Glutamatergic neuron (in vitro differentiated cells): ENCODE data around the gene RPS6KB2. TPM values are rescaled to one million over a fixed set of nuclear protein-coding genes. Genes with fewer than 3 reads are reported as not detected.
A peak's percentile ranks its signal among the peaks of the same experiment; 100 is the strongest.
"Not testable (repeated sequence)": the region's sequence is repeated elsewhere in the genome, so short reads cannot be mapped to it uniquely, and the experiment has no call there.

ENCODE experiments used
- DNase-seq: peaks from one replicate; pipeline ENCODE4 v3.0.0; 2022
- H3K27ac Mint-ChIP-seq: one replicate; pipeline ENCODE4 v1.8.0; 2020; ENCODE audit warnings: mild to moderate bottlenecking, mixed read lengths, inconsistent platforms; ENCODE audit not compliant: unreplicated experiment
- H3K27me3 Mint-ChIP-seq: one replicate; pipeline ENCODE4 v1.8.0; 2020; ENCODE audit warnings: mild to moderate bottlenecking, moderate library complexity, mixed read lengths, inconsistent platforms; ENCODE audit not compliant: unreplicated experiment
- H3K36me3 Mint-ChIP-seq: one replicate; pipeline ENCODE4 v1.8.0; 2020; ENCODE audit warnings: mild to moderate bottlenecking, mixed read lengths, inconsistent platforms; ENCODE audit not compliant: unreplicated experiment
- H3K4me1 Mint-ChIP-seq: one replicate; pipeline ENCODE4 v1.8.0; 2020; ENCODE audit warnings: mild to moderate bottlenecking, low read depth, mixed read lengths, inconsistent platforms; ENCODE audit not compliant: unreplicated experiment
- H3K4me3 Mint-ChIP-seq: one replicate; pipeline ENCODE4 v1.8.0; 2020; ENCODE audit warnings: mild to moderate bottlenecking, mixed read lengths, inconsistent platforms; ENCODE audit not compliant: unreplicated experiment
- H3K9me3 Mint-ChIP-seq: one replicate; pipeline ENCODE4 v1.8.0; 2020; ENCODE audit warnings: mild to moderate bottlenecking, moderate library complexity, mixed read lengths, inconsistent platforms; ENCODE audit not compliant: unreplicated experiment
- total RNA-seq: library from RNA; stranded (reverse); fragmentation: NEBNext Ultra II Directional; extraction: Animal tissue kit (Norgen Biotek cat#: 25700); gene quantifications from one replicate; pipeline ENCODE4 v1.2.1, GENCODE V29; 2021; ENCODE audit not compliant: unreplicated experiment
- TF ChIP-seq, protein P1 (sequence below): fragments of 200-600 bp; sonication (generic); IDR thresholded peaks from one replicate; pipeline ENCODE4 v1.5.0; 2021; ENCODE audit not compliant: partially characterized antibody, unreplicated experiment

The RPS6KB2 gene
- total RNA-seq, 1 donor from 2014 or later: 69.0 TPM

DNA sequence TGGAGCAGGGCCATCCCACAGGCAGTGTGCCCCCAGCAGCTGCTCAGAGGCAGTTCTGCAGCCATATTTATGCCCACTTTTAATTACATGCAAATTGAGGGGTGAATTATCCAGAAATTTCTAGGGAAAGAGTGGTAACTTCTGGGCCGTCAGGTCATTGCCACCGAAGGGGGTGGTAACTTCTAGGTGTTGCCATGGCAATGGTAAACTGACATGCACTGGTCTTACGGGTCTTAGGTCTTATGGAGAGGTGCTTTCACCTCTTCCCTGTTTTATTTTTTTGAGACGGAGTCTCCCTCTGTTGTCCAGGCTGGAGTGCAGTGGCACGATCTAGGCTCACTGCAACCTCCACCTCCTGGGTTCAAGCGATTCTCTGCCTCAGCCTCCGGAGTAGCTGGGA, 44.6 kb downstream of the RPS6KB2 start:
- no peak overlapping the region for H3K4me3 Mint-ChIP-seq
- peaks cover 7% of the 10 kb centered on the region for H3K27me3 Mint-ChIP-seq
- H3K9me3 Mint-ChIP-seq: peaks cover 12% of the 10 kb centered on the region
- no peak overlapping the region for H3K27ac Mint-ChIP-seq
- H3K4me1 Mint-ChIP-seq: peaks cover 4% of the 10 kb centered on the region
- TF ChIP-seq, protein P1, sequence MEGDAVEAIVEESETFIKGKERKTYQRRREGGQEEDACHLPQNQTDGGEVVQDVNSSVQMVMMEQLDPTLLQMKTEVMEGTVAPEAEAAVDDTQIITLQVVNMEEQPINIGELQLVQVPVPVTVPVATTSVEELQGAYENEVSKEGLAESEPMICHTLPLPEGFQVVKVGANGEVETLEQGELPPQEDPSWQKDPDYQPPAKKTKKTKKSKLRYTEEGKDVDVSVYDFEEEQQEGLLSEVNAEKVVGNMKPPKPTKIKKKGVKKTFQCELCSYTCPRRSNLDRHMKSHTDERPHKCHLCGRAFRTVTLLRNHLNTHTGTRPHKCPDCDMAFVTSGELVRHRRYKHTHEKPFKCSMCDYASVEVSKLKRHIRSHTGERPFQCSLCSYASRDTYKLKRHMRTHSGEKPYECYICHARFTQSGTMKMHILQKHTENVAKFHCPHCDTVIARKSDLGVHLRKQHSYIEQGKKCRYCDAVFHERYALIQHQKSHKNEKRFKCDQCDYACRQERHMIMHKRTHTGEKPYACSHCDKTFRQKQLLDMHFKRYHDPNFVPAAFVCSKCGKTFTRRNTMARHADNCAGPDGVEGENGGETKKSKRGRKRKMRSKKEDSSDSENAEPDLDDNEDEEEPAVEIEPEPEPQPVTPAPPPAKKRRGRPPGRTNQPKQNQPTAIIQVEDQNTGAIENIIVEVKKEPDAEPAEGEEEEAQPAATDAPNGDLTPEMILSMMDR: no peak
- DNase-seq: no peak
- no peaks in the 10 kb centered on the region for H3K36me3 Mint-ChIP-seq

DNA sequence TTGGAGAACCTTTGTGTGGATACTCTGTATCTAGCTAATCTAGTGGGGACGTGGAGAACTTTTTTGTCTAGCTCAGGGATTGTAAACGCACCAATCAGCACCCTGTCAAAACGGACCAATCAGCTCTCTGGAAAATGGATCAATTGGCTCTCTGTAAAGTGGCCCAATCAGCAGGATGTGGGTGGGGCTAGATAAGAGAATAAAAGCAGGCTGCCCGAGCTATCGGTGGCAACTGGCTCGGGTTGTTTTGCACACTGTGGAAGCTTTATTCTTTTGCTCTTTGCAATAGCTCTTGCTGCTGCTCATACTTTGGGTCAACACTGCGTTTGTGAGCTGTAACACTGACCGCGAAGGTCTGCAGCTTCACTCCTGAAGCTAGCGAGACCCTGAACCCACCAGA, 48.4 kb downstream of the RPS6KB2 start:
- H3K9me3 Mint-ChIP-seq, H3K27me3 Mint-ChIP-seq, H3K4me3 Mint-ChIP-seq, H3K36me3 Mint-ChIP-seq, H3K4me1 Mint-ChIP-seq, DNase-seq: not testable (repeated sequence)
- H3K27ac Mint-ChIP-seq: peak overlapping the region; percentile 90

DNA sequence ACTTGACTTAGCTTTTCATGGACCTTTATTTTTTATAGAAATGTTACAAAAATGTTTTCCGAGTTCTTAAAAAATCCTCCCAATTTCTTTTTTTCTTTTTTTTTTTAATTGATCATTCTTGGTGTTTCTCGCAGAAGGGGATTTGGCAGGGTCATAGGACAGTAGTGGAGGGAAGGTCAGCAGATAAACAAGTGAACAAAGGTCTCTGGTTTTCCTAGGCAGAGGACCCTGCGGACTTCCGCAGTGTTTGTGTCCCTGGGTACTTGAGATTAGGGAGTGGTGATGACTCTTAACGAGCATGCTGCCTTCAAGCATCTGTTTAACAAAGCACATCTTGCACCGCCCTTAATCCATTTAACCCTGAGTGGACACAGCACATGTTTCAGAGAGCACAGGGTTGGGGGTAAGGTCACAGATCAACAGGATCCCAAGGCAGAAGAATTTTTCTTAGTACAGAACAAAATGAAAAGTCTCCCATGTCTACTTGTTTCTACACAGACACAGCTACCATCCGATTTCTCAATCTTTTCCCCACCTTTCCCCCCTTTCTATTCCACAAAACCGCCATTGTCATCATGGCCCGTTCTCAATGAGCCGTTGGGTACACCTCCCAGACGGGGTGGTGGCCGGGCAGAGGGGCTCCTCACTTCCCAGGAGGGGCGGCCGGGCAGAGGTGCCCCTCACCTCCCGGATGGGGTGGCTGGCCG, 49.2 kb downstream of the RPS6KB2 start:
- H3K27ac Mint-ChIP-seq: peak overlapping the region; percentile 90
- H3K36me3 Mint-ChIP-seq, DNase-seq, H3K9me3 Mint-ChIP-seq, H3K4me3 Mint-ChIP-seq, H3K4me1 Mint-ChIP-seq, H3K27me3 Mint-ChIP-seq: not testable (repeated sequence)

DNA sequence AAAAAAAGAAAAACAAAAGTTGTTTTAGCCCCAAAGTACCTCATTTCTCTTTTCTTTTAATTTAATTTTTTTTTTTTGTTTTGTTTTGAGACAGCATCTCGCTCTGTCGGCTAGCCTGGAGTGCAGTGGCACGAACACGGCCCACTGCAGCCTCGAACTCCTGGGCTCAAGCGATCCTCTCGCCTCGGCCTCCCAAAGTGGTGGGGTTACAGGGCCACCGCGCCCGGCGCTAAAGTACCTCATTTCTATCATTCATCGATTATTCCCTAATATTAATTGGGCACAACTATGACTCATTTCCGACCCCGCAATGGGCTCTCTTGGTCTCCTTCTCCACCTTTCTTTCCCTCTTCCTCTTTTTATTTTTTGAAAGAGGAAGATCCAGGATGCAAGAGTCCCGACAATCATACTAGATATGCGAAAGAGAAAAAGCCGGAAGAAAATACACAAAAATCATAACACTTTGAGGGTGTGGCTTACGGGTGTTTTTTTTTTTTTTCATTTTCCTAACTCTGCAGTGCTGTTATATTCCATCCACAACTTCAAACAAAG, 54.1 kb downstream of the RPS6KB2 start:
- TF ChIP-seq, protein P1: no peak
- no peaks in the 10 kb centered on the region for H3K36me3 Mint-ChIP-seq
- H3K4me3 Mint-ChIP-seq: peak overlapping the region; percentile 94
- H3K27me3 Mint-ChIP-seq: peaks cover 3% of the 10 kb centered on the region
- H3K9me3 Mint-ChIP-seq: peaks cover 7% of the 10 kb centered on the region
- peaks cover under 1% of the 10 kb centered on the region for H3K4me1 Mint-ChIP-seq
- H3K27ac Mint-ChIP-seq: peak overlapping the region; percentile 95
- DNase-seq: no peak

DNA sequence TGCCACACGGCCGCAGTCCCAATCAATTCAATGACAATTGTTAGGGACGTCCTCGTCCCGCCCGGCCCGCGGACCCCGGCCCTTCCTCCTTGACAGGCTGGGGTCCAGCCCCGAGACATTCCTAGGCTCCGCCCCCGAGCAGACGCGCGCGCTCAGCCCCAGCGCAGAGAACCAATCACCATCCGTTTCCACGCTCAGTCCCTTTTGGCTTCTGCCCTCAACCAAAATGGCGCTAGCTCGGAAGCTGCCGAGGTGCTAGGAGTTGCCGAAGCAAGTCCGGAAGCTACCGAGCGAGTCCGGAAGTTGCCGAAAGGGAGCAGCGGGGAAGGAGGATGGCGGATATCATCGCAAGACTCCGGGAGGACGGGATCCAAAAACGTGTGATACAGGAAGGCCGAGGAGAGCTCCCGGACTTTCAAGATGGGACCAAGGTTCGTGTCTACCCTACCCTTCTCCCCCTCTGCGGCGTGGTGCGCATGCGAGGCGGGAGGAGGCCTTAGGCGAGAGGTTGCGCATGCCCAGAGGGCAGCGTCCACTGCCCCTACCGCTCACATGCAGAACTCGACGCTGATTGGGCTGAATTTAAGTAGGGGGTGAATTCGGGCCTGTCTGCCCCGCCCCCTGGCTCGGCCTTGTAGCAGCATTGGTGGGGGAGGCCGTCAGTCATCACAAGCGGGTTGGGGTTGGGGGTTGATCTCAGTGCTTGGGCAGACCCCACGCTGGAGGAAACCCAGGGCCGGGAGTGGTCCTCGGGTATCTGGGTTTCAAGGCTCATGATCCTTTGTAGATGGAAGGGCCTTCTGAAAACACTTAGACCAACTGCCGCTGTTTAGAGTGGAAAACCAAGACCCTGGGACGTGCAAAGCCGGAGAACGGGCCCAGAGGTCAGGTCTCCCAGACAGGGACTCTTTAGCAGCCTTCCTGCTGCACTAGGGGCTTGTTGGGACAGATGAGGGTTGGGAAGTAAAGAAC, 54.8 kb downstream of the RPS6KB2 start, which contains the start of gene AIP:
Gene AIP, plus strand, starts transcription at position 200 of the 972 bp plus-strand sequence. Its CDS starts 133 bp downstream, at position 333.
- H3K27ac Mint-ChIP-seq: peak within 1 kb of the TSS; percentile 95
- H3K4me3 Mint-ChIP-seq: peak within 1 kb of the TSS; percentile 94
- H3K4me1 Mint-ChIP-seq: no peaks in the 10 kb centered on the region
- peak; percentile 98 for DNase-seq
- peaks cover 5% of the 10 kb centered on the region for H3K27me3 Mint-ChIP-seq
- TF ChIP-seq, protein P1: peak; percentile 63
- no peaks in the 10 kb centered on the region for H3K36me3 Mint-ChIP-seq
- H3K9me3 Mint-ChIP-seq: peaks cover 7% of the 10 kb centered on the region
